Left kidney (tissue), 2 donors: ENCODE data around the gene DRC3. TPM values are rescaled to one million over a fixed set of nuclear protein-coding genes. Genes with fewer than 3 reads are reported as not detected.

Experiments
- DNase-seq: peaks from one replicate; pipeline ENCODE4 v3.0.0-alpha.2; 2013
- polyA plus RNA-seq: library from polyadenylated mRNA; unstranded; fragments of 120-200 nt; gene quantifications from one replicate; pipeline ENCODE4 v1.2.1, GENCODE V29; 2013; ENCODE audit not compliant: insufficient read length

DRC3 gene
- polyA plus RNA-seq, 1 donor = 26.9 TPM

- no peak for DNase-seq
Measured at GRCh38 chr17:17965152-17965721, 7.4 kb upstream of the DRC3 start.

- no peak for DNase-seq
Measured at GRCh38 chr17:17966399-17966798, 6.3 kb upstream of the DRC3 start.

GRCh38 chr17:17970699-17971430 is 1.8 kb upstream of the DRC3 start:
- DNase-seq = no peak

DNA sequence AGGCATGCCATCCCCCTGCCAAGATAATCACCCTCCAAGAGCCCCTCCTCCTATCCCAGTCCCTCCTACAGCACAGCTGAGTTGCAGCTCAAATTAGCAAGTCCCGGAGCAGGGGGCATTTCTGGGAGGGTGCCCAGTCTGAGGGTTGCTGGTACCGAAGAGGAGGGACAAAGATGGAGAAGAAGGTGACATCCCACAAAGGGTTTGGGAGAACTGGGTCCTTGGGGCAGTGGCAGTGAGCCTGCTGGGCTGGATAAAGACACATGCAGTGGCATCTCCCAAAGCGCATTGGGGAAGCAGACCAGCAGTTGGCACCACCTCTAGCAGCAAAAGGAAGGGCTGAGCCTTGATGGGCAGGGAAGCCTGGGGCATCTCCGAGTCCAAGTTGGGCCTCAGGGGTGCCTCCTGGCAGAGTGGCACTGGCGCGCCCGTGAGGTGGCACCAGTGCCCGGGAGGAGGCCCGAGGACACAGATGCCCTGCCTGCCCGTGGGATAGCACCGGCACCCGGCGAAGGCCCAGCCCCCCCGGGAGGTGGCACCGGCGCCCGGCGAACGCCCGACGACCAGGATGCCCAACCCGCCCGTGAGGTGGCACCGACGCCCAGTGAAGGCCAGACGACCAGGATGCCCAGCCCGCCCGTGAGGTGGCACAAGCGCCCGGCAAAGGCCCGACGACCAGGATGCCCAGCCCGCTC is 1.1 kb upstream of the DRC3 start:
- no peak for DNase-seq

DNA sequence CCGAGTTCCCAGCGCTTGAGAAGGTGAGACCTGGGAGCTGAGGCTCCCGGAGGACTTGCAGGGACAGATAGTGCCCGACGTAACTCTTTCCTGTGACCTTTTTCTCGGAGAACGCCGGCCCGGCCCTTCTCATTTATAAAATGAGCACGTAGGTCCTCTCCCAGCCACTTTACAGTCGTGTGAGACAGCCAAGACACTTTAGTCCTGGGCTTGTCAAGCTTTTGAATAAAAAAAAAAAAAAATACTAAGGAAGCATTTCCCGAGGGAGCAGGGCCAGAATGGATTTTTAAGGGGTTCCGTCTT is 241 bp downstream of the DRC3 start:
- no peak for DNase-seq

DNA sequence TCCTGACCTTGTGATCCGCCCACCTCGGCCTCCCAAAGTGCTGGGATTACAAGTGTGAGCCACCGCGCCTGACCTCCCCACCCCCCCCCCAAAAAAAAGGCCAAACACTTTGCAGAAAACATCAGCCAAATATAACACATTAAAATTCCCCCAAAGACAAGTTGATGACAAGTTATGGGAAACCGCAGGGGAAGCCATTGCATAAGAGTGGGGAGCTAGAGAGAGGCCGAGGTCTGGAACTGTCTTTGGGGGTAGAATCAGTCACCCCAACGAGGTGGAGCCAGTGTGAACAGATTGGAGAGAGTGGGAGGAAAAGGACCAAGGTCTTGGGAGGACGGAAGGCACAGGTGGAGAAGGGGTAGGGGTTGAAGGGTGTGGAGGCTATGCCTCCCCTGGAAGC is 2.8 kb downstream of the DRC3 start:
- no peak for DNase-seq

- DNase-seq = no peak
Measured at GRCh38 chr17:17976931-17977570, 4.4 kb downstream of the DRC3 start.

DNA sequence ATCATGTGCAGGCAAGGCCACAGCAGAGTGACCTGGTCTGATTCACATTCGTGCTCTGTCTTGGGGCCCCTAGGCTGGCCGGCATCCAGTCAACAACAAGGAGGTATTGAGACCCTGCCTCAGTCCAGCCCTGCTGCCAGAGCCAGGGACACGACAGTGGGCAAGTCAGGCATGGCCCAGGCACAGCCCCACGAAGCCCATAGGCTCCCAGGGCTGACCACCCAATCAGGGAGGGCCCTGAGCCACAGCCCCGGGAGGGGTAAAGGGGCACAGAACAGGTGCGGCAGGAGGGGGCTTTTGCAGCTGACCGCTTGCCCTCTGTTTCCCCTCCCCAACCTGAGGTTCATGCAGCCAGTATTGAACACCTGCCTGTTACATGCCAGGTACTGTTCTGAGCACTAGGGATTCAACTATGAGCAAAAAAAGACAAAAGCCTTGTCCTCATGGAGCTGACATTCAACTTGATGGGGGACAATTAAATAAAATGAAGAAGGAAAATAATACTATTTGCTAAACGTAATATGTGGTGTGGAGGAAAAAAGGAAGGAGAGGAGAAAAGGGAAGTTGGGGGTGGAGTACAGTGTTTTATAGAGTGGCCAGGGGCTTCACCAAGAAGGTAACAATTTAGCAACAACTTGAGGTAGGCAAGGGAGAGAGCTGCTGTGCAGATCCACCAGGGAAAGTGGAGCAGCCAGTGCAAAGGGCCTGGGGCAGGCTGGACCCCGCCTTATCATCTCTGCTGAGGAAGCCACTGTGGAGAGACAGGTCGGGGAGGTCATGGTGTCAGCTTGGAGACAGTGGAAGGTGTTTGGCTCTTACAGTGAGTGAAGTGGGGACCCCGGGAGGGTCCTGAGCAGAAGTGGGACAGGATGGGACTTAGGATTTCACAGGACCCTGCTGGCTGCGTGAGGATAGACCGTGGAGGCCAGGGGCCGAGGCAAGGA is 6.1 kb downstream of the DRC3 start:
- DNase-seq = no peak

GRCh38 chr17:17979778-17980177 is 7.1 kb downstream of the DRC3 start:
- no peak for DNase-seq

- DNase-seq = no peak
Measured at GRCh38 chr17:17981330-17981729, 8.7 kb downstream of the DRC3 start.

GRCh38 chr17:17982801-17983200 is 10.1 kb downstream of the DRC3 start:
- DNase-seq = no peak

- DNase-seq = no peak
Measured at GRCh38 chr17:17983376-17983775, 10.7 kb downstream of the DRC3 start.

DNA sequence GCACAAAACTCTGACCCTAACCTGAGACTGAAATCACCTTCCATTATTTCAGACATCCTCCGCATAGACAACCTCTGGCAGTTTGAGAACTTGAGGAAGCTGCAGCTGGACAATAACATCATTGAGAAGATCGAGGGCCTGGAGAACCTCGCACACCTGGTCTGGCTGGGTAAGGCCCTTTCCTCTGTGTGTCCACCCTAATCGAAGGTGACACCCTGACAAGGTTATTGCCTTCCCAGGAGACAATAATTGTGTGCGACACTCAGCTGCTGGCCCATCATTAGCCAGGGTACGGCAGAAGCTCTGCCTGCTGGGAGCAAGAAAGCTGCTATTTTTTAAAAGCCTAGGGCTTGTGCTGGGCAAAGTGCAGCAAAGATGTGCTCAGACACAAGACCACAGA is 11.1 kb downstream of the DRC3 start:
- DNase-seq = no peak

- no peak for DNase-seq
Measured at GRCh38 chr17:17985153-17985552, 12.5 kb downstream of the DRC3 start.

GRCh38 chr17:17985555-17985954 is 12.9 kb downstream of the DRC3 start:
- no peak for DNase-seq

DNA sequence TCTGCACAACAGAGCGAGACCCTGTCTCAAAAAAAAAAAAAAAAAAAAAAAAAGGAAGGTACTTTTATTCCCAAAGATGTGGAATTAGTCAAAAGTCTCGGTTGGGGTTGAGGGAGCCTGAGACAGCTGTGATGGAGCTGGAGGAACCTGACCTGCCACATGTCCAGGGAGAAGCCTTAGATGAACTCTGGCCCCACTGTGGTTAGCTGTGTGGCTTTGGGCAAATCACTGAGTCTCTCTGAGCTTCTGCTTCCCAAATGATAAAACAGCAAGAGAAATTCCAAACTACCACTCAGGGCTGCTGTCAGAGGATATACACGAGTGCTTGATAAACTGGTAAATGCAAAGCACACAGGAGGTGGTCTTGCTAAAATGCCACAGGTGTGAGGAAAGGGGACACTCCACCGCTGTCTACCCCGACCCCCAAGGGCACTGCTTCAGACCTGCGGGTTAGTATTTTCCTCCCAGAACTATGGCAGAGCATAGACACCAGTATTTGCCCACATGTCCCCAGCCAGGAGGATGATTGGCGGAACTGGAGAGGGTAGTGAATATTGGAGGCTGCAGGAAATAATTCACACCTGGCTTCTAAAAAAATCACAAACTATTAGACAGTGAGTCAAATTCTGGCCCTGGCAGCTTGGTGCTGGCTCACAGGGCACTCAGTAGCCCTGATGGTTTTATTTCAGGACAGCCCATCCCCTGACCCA is 14.7 kb downstream of the DRC3 start:
- DNase-seq = no peak

GRCh38 chr17:17987901-17988300 is 15.2 kb downstream of the DRC3 start:
- DNase-seq = no peak

GRCh38 chr17:17988427-17988945 is 15.8 kb downstream of the DRC3 start:
- no peak for DNase-seq

- no peak for DNase-seq
Measured at GRCh38 chr17:17989081-17989480, 16.4 kb downstream of the DRC3 start.

GRCh38 chr17:17989618-17990017 is 17.0 kb downstream of the DRC3 start:
- no peak for DNase-seq

DNA sequence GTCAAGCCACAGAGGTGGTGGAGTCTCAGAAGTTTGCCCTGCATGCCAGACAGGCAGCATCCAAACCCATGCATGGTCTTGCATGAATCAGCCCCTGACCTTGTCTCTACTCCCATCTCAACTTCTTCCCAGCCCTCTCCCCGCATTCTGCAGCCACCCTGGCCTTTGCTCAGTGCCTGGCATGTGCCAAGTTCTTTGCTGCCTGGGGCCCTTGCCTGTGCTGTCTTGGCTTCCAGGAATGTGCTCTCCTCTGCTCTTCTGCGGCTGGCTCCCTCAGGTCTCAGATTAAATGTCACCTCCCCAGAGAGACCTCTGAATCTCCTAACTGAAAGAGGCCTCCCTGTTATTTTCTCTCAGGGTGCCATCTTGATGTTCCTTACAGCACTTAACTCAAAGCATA is 17.6 kb downstream of the DRC3 start:
- DNase-seq = no peak
